GM21360 (cell line): ENCODE data around the gene PAK3.

Source experiments
- ATAC-seq: cut with Tn5 transposase; IDR thresholded peaks from one replicate; pipeline ENCODE4 v1.9.1; 2021; ENCODE audit warnings: mild to moderate bottlenecking, moderate library complexity; ENCODE audit not compliant: unreplicated experiment

PAK3 gene

GRCh38 chrX:111257733-111258132, 161.7 kb downstream of the PAK3 start:
- no peak for ATAC-seq

DNA sequence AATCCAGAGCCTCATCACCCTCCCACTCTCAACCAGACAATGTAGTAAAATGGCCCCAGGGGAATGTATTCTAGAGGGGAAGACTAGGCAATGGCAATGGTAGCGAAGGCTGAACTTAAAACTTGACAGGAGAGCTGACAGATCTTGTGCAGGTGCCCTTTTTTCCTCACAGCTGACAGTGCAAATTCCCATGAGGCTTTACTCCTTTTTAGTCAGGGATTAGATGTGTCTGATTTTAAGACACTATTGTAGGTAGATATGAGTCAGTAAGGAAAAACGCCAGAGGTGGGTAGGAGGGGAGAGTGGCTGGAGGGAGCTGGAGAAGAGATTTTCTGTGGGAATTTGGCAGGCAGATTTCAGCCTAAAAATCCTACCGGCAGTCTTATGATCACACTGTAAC, 163.6 kb downstream of the PAK3 start:
- ATAC-seq: no peak

- ATAC-seq: no peak
These were observed 164.5 kb downstream of the PAK3 start for GRCh38 chrX:111260451-111260850.

DNA sequence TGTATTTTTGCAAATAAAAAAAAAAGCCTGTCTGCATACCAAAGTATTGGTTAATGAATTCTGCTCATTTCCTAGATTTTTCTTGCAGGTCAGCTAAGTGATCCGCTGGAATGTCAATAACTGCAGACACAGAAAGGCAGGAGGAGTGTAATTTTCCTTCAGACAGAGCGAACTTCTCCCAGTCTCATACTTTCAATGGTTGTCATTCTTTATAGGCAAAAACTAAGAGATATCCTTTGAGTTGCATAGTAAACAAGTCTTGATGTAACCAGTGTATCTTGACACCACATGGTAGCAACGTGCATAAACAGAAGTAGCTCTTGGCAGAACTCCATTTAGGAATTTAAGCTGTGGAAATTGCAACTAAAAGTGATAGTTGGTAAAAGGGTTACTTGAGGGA, 166.1 kb downstream of the PAK3 start:
- ATAC-seq: no peak

- no peak for ATAC-seq
These were observed 168.4 kb downstream of the PAK3 start for GRCh38 chrX:111264385-111264784.

- ATAC-seq: no peak
These were observed 169.5 kb downstream of the PAK3 start for GRCh38 chrX:111265486-111265885.

DNA sequence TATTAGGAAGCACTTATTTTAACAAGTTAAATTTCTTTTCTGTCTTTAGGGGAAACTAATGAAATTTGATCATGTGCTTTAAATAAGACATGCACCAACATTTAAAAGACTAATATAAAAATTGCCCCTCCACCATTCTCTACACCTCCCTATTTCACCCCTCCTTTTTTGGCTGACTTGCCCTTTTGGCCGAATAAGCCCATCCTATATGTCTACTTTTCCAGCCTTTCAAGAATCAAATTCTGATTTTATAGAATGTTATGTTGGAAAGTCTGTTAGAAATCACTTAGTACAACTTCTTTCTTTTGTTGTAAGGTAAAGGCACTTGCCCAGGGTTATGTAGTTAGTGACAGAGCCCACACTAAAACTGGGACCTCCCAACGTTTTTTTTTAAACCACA, 172.5 kb downstream of the PAK3 start:
- ATAC-seq: no peak

- ATAC-seq: no peak
These were observed 174.3 kb downstream of the PAK3 start, which contains the start of gene CAPN6 for GRCh38 chrX:111270339-111270738. TSS of gene CAPN6 (minus strand) at chrX:111270483. CDS start at chrX:111263936, 6,547 bp downstream.
